Sigmoid colon (tissue), 3 donors: Measurements from ENCODE around the gene TIMP2.

ENCODE experiments used
- CTCF ChIP-seq, 4 experiments: fragments of 450-650 bp in 3 of 4; fragments of 200-600 bp in 1 of 4; IDR thresholded peaks; one replicate each; pipeline ENCODE4 v1.5.1; 2016 to 2019; ENCODE audit warnings: antibody characterized with exemption in 4 of 4, mild to moderate bottlenecking in 3 of 4, moderate library complexity in 2 of 4
- POLR2A ChIP-seq, 2 donors: fragments of 450-650 bp; IDR thresholded peaks; one replicate each; pipeline ENCODE4 v1.6.1; 2016; ENCODE audit warnings: antibody characterized with exemption in 2 of 2, mild to moderate bottlenecking in 2 of 2, moderate library complexity in 2 of 2

DNA sequence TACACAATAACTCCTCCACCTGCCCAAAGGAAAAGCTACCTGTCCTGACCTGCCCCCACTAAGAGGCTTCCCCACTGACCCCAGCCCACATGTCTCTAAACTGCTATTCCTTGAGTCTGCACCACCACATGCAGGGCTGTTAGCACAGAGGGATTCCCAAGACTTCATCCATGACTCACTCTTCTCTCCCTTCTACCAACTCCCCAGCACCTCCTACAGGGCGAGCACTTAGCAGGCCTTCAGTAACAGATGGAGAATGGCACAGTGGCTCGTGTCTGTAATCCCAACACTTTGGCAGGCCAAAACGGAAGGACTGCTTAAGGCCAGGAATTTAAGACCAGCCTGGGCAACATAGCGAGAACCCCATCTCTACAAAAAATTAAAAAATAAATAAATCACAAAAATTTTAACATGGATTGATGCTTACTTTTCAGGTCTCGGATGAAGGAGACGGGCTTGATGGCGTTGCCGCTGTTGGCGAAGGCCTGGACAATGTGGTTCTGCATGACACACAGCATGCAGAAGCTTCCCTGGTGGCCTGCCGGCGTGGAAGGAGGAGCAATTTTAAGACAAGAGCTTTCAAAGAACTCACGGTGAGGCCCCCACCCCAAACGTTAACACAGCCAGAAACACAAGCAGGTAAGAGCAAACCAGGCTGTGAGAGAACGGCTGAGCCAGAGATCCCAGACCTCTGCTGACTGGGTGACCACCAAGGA lies 96.6 kb downstream of the TIMP2 start:
- TF ChIP-seq CTCF (IDR thresholded peaks at IDR 0.05) (no peak), POLR2A (IDR thresholded peaks at IDR 0.05) (no peak)
